ENCODE measurements around the gene SUMO1.

DNA sequence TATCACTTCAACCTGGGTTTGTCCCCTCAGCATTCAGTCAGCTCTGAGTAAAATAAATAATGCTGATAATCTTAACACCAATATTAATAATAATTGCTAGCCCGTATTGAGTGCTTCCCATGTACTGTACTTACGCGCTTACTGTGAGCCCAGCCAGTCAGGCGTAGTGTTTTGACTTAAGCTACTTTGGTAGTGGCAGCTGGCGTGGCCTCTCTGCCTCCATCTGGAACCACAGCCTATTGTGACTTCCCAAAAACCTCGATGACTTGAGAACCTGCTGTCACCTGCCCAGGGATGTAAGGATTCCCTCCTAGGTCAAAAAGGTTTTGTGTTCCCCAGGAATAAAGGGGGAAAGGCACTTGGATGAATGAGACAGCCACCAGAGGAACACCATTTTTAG lies 53.2 kb downstream of the SUMO1 start:
- TF ChIP-seq GATA3 (IDR thresholded peaks at IDR 0.05; ENCODE audit: low read depth, low read length) = no peak
- no peak for TF ChIP-seq GATA2 (IDR thresholded peaks at IDR 0.05; ENCODE audit: low read depth, low read length)
